ENCODE data around the gene HOXC11.

Gene HOXC11

DNA sequence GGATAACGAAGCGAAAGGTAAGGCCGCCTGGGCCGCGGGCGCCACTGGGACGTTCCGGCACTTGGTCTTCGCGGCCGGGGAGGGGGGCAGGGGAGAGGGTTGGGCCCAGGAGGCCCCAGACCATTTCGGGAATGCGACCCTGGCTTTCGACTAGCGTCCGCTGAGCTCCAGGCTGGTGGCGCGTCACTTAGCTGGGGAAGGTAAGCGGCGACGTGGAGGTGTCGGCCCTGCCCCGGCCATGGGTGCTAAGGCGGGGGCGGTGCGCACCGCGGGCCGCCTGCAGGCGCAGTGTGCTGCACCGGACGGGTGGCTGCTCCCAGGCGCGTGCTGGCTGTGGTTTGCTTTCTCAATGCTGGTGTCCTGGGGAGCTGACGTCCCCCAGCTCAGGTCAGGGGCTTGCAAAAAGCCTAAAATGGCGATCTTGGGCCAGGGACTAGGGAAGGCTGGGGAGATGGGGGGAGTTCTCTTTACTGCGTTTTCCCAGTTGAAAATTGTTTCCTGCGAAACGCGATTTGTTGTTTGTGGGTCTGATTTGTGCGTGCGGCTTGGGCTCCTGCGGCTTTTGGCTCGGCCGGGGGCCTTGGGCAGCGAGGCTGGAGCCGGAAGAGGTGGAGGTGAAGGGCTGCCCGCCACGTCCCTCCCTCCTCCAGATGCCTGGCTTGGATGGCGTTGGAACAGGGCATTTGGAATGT lies 13.2 kb downstream of the HOXC11 start:
- no peak for DNase-seq

DNA sequence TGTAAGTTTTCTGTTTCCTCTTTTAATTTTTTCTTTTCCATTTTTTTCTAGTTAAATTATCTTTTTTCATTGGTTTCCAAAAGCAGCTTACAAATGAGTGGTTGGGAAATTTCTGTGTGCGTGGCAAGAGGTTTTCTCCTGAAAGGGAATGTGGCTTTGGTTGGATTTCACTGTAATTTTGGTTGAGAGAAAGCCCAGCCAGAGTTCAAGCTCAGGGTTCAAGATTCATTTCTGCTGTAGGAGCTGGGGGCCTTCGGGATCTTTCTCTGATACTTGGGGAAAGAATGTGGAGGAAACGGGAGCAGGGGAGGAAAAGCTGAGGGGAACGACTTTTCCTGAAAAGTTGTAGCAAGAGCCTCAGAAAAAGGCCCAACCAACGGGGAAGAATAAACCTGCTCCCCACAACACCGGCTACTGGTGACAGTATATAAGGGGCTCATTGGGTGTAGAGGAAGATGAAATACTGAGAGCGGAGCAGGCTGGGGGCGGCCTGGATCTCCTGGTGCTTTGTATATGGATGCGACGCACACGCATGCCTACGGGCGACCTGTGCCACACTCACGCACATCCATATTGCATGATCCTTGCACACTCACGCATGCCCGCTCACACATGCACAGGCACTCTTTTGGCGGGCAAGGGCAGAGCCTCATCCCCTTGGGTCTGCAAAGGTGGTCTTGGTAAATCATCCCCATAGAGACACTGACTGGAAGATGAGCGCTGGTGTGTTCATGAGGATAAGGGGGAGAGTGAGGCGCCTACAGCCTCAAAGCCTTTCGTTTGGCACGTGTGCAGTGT lies 14.0 kb downstream of the HOXC11 start:
- no peak for DNase-seq

DNA sequence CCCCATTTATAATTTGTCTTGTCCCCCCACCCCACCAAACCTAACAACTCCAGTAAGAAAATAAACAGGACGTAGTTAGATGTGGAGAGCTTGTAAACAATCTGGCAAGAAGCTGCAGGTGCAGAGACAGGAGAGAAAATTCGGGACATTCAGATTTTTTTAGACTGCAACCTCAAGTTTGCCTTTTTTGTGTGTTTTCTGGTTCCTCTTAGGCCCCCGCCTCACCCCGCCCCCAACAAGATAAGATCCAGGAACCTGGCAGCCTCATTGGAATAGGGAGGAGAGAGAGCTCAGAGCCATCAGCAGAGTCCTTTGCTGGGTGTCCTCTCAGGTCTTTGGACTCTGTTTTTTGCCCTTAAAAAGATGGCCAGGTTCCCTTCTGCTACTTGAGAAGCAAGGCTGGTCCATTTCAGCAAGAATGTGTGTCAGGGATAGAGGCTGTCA lies 14.9 kb downstream of the HOXC11 start:
- no peak for DNase-seq

DNA sequence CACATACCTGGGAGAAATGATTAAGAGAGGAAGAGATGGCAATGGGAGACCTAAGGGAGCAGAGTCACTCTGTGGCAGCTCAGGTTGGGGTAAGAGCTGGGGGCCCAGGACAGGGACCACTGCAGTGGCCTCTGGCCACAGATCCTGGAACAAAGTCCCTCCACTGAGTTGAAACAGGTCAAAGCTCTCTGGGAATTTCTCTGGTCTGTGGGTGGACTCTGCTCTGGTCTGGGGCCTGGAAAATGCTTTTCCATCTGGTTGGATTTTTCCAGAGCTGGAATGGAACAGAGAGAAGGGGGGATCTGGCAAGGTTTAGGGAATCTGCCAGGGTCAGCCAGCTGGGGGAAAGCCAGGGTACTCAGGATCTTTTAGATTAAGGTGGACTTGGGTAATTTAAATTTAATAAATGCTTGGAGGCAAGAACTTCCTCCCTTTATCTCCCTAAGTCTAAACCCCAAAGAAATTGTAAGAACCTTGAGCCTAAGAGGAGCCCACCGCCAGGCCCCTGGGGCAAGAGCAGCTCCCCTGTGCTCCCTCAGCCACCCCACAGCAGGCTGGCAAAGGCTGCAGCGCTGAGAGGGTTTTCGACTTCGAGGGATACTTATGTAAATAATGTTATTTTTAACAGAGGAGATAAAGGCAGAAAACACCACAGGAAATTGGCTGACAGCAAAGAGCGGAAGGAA lies 15.8 kb downstream of the HOXC11 start:
- DNase-seq, result no peak

DNA sequence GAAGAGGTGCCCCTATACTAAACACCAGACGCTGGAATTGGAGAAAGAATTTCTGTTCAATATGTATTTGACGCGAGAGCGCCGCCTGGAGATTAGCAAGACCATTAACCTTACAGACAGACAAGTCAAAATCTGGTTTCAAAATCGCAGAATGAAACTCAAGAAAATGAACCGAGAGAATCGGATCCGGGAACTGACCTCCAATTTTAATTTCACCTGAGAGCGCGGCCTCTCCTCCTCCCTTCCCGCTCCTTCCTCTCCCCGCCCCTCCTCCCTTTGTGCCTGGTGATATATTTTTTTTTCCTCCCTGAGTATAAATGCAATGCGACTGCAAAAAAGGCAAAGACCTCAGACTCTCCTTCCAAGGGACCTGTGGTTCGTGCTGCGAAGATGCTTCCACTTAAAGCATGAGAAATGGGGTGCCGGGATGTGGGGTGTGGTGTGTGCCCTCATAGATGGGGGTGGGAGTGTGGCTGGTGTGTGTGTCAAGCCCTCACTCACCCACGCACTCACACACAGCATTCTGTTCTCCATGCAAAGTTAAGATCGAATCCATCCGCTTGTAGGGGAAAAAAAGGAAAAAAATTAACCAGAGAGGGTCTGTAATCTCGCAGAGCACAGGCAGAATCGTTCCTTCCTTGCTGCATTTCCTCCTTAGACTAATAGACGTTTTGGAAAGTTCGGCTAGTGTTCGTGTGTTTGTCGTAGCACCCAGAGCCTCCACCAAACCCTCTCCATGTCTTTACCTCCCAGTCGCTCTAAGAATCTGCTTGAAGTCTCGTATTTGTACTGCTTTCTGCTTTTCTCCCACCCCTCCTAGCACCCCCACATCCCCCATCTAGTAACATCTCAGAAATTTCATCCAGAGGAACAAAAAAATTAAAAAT lies 16.5 kb downstream of the HOXC11 start:
- no peak for DNase-seq

DNA sequence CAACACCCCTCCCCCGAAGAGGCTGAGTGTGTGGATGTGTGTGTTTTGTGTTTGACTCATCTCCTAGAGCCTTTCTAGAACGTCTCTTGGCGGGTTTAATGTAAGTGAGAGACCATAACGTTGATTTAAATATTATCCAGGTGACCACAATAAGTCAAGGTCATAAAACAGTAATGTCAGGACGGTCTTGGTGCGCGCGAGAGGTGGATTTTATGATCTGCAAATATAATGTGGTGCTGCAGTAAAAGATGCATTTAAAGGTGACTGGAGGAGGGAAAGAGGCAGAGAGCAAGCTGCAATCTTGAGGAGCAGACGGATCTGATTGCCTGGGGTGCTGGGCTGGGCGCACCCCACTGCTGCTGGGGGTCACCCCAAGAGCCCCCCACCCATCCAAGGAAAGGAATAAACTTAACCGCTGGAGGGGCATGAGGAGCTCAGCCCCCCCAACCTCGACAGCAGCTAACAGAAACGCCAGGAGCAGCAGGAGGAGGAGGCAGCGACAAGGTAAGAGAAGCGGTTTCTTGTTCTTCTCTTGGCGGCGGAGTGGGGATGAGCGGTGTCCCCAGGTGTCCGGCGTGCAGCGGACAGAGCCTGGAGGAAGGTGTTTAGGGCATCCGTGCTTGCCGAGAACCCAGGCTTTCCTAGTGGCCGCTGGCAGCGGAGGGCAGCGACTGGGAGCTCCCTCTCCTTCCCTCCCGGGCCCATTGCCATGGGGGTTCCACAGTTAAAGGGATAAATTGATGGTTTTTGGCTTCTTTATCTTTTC lies 17.6 kb downstream of the HOXC11 start:
- DNase-seq, result no peak

DNA sequence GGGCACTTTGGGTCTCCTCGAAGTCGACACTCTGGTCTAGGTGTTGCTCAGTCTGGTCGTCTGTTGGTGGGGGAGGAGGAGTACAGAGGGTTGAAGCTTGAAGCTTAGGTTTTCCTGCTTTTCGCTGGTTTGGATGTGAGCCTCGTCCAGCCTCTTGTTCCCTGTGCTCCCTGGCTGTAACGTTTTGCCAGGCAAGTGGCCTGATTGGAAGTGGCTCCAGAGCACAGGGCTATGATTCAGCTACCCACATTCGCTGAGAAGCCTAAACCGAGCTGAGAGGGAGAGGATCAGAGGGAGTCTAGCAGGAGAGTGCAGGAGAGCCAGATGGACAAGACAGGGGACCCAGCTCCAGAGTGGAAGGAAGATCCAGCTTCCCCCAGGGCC lies 18.1 kb downstream of the HOXC11 start:
- DNase-seq, result no peak

DNA sequence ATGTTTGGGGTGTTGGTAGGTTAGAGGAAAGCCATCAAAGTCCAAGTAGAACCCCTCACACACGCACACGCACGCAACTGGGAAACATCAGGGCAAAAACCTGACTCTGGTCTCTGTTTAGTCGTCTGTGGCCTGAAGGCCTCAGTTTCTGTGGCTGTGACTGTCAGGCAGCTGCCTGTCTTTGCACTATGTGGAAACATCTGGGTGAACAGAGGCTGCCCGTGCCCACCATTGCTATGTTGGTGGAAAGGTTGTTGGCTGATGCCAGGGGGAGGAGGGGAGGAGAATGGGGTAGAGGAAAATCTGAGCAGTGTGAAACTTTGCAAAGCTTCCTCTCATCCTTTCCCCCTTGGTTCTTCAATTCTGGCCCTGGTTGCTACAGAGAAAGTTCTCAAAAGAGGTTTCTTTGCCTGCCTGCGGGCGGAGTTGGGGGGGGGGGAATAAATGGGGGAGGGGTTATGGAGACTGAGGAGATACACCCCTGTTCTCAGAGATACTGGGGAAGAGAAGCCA lies 19.5 kb downstream of the HOXC11 start:
- DNase-seq, result no peak

DNA sequence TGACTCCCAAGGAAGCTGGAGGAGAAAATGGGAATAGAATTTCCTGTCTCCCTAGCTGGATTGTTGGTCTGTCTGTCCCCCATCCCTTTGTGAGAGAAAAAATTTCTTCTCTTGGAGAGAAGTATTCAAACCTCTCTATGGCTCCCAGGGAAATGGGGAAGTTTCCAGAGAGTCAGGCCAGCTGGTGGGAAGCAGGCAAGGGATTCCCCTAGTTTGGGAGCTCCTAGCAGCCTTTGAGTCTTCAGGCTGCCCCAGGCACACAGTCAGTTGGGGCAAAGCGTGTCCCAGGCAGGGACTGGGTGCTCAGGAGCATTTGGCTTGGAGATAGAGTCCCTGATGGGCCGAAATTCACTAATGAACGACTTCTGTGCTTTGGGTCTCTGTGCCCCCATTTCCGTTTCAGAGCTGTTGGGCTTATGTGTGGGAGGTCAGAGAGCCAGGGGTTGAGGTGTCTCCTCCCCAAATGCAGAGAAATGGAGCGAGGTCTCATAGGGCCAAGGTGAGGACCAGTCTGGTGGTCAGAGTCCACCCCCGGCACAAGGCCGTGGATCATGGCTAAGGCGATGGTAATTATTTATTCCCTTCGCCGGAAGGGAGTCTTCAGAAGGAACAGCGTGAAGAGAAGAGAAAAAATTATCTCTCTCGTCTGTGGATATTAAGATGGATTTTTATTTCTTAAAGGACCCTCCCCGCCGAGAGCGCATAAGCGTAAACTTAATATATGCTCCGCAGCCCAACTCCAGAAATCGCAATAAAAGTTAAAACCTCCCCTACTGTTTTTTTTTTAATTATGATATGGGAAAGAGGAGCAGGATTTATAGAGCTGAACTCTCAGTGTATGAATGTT lies 20.5 kb downstream of the HOXC11 start:
- no peak for DNase-seq

DNA sequence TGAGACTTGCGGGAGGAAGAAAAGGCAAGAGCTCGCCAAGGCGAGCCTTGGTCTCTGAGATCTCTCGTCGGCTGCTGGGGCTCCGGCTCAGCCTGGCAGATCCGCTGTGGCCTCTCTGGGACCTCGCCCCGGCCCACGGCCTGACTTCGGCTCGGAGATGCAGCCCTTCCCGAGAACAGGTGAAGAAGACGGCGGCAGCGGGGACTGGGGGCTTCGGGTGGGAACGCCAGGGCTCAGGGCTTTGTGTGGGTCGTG lies 21.0 kb downstream of the HOXC11 start:
- no peak for DNase-seq

DNA sequence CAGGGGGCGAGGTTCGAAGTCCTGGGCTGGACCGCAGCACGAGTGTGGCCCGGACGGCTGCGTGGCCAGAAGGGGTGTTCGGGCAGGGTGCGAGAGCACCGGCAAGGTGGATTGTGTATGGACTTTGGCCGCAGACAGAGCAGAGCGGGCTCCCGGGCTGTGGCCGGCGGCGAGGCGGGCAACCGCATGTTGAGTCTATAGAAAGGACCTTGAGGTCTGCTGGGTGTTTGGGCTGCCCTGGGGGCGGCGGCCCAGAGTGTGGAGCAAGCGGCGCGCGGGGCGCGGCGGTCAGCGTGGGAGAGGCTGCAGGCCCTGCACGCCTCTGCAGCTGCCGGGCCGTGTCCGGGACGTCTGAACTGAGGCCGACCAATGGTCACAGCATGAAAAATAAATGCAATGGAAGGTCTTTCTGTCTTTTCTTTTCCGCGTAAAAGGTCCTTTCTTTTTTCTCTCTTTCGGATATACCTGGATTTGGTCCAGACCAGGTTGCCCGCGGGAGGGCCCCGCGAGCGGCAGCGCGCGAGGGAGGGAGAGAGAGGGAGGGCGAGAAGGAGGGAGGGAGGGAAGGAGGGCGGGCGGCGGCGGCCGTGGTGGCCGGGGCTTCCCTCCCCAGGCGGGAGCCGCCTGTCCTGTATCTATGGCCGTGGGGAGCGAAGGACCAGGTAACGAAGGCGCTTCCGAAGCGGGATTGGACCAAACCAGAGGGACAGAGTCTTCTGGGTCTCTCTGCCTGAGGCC lies 21.5 kb downstream of the HOXC11 start:
- DNase-seq, result no peak

DNA sequence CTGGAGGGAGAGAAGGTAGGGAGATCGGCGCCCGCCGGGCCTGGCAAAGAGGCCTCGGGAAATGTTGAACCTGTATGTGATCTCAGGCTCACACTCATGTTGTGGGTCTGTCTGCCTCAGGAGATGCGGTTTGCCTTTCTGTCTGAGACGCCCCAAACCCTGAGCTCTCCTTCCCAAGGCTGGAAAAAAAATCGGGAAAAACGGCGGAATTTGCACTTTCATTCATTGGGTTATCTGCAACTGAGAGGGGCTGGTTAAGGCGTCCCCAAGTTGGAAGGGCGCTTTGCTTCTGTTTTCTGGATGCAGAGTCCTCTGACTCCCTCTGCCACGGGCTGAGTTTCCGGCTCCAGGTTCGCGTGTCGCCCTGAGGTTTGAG lies 22.1 kb downstream of the HOXC11 start:
- no peak for DNase-seq

DNA sequence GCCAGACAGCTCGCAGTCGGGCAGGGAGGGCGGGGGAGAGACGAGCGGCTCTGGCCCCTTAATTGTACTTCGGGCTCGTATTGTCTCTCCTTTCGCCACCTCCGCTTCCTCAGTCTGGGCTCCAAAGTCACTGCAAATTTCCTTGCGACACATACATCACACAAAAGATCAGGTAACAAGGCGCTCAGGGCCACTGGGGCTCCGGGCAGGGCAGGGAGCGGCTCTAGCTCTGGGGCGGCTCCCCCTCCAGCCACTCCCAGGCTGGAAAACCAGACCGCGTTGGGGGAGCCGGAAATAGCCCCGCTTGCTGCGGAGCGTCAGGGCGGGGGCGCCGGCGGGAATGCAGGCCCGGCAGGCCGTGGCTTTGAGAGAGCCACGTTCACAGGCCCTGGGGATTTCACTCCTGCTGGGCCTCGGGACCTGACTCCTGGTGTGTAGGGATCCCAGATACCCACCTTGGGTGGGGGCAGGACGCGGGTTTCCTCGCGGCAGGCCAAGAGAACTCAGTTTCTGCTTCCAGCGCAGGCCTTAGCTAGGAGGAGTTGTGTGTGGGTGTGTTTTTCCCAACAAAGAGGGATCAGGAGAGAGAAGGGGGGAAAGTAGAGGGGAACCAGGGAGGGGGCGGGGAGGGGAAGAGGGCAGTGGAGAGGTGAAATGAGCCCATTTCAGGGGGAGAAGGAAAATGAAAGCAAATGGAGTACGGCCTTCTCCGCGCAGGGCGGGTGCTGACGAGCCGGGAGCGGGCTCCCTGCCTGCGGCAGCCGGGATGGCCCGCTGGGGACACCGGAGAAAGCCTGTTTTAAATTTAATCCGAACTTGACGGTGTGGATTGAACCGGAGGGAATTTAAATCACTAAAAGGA lies 22.7 kb downstream of the HOXC11 start:
- DNase-seq, result peak; percentile 43

DNA sequence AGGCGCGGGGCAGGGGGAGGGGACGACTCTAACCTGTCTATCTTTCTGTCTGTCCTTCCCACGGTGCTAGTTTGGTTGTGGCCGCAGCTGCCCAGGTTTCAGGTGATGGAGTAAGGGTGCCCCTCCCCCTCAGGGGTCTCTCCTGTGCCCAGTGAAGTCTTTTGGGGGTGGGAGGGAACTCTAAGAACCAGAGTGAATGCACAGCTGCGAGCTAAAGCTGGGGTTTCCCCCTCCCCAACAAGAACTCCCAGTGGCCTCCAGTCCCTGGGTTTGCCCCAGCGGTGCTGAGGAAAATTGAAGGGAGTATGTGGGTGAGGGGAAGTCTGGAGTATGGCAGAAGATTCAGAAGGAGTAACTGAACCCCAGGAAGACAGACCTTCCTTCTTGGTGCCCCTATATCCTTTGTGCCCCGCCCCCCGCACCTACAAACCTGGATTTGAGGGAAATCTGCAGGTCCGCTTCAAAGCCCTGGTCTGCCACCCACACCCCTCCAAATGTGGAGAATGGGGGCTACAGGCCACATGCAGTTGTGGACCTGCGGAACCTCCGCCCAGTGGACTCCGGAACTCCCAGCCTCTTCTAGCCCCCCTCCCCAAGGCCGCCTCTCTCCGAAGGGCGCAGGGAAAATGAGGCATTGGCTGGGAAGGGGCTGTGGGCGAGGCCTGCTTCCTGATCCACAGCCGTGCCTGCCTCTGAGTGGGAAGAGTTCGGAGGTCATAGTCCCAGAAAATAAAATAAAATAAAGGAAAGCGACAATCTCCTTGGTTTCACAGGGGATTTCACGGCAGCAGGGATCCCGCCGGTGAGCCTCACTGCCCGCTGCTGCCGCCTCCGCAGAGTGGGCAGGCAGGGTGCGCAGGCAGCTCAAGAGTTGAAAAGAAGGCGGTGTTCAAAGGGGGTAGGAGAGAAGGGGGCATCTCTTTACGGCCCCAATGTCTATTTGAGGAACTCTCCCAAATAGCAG lies 23.6 kb downstream of the HOXC11 start:
- no peak for DNase-seq

DNA sequence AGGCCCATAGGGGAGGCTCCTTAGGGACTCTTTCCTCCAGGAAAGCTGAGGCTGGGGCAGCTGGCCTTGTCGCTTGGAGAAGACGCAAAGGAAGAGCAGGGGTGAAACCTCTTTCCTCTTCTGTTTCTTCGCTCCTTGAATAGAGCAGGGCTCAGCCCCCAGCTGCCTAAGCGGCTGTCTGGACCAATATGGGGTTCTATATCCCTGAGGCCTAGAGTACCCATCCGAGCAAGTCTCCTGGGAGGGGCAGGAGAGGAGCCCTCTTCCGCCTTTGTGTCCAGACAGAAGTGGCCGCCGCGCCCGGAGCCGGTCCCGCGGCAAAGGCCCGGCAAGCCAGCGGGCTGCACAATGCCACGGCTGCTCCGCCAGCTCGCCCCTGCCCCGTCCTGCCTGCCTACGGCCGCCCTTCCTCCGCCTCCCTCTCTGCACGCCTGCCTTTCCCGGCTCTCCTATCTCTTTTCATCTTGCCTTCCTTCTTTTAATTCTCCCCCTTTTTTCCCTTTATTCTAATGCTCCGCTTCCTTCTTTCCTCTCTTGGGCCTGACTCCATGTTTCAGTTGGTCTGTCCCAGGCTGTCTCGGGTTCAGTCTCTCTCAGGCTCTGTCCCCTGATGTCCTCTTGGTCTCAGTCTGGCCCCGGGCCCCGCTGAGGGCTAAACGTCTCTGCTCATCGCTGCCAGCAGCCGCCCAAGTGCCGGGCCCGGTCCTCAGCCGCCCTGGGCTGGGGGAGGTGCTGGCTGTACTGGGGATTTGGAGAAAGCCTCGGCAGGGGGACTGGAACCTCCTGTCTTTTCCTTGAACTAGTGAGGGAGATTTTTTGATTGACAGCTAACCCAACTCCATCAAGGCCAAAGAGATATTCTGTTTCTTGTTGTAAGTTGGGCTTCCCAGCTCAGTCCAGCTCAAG lies 24.5 kb downstream of the HOXC11 start:
- no peak for DNase-seq

DNA sequence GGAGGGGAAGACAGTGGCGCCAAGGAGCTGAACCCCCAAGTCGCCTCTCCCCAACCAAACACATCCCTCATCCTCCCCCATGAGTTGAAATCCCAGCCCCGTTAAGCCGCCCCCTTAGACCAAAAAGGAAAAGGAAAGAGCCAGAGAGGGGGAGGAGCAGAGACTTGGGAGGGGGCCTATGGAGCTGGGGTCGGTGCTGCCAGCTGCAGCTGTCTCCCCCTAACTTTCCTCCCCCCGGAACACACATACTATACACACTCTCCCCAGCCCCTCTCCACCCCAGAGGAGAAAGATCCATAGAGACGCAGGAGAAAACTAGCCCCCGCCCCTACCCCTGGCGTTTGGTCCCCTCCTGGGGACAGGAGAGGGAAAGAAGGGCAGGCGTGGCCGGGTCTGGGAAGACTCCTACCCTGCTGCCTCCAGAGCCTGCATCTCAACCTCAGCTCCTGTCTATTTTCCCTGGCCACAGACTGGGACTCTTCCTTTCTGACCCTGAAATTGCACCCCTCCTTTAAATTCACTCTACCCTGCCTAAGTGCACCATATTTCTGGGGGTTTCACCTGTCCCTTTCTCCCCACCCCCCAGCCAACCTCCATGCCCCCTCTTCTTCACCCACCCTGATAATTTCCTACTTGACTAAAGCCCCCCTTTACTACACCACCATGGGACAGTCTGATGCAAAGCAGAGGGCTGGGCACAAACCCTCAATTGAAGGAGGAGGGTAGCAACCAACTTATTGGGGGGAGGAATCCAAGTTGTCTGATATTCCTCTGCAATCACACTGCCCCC lies 25.4 kb downstream of the HOXC11 start:
- DNase-seq, result no peak

DNA sequence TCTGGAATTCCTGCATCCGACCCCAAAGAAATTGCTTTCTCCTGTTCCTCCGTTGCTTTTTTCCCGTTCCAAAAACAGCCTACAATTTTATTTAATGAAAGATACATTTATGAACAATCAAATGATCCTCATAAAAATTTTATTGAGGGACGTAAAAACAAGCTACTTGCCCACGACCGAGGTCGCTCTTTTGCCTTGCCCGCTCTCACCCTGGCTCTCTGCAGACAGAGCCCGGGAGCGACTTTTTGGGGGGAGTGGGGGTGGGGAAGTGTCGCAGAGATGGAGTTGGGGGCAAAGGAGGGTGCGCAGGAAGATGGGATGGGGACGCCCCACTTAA lies 25.9 kb downstream of the HOXC11 start:
- no peak for DNase-seq

Data from NCI-H1105 (cell line).